HG02678 (cell line): Measurements from ENCODE around the gene CSNK1G1.
A peak's percentile ranks its signal among the peaks of the same experiment; 100 is the strongest.
"Not testable (repeated sequence)": the region's sequence is repeated elsewhere in the genome, so short reads cannot be mapped to it uniquely, and the experiment has no call there.

Experiments used
- ATAC-seq: cut with Tn5 transposase; IDR thresholded peaks from one replicate; pipeline ENCODE4 v1.9.1; 2021; ENCODE audit warnings: mild to moderate bottlenecking, moderate library complexity; ENCODE audit not compliant: unreplicated experiment

The CSNK1G1 gene

GRCh38 chr15:64288999-64289398 lies 67.0 kb downstream of the CSNK1G1 start:
- ATAC-seq = no peak

GRCh38 chr15:64288577-64288976 lies 67.4 kb downstream of the CSNK1G1 start:
- no peak for ATAC-seq

- no peak for ATAC-seq
These were observed 68.0 kb downstream of the CSNK1G1 start for GRCh38 chr15:64287953-64288352.

DNA sequence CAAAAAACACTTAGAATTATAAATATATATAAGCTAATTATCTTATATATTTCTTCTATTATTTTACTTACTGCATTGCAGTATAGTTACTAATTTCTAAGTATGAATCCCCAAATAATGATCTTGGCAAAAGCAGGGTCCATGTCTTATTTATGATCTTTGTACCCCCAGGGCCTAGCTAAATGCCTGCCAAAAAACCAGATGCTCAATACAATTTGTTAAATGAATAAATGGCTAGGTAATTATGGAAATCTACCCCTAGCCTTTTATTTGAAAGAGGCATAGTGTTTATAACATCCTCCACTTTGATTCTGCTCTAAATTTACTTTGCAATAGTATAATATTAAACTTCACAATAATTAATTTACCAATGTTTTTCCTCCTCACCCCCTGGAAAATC lies 69.5 kb downstream of the CSNK1G1 start:
- ATAC-seq = no peak

DNA sequence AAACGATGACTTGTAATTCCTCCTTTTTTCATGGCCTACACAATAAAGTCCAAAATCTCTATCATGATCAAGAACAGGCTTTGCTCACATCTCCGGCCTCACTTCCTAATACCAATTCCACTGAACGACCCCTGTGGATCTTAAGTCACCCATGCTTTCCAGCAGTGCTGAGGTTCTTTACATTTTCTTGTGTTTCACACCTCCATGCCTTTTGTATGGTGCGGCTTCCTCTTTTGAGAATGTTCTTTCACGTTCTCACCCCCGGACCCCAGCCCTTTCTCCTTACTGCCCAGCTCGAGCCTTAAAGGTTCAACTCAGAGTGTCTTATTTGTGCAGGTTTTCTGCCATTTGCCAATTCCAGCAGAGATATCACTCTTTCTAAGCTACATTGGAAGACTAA lies 70.1 kb downstream of the CSNK1G1 start:
- ATAC-seq = no peak

DNA sequence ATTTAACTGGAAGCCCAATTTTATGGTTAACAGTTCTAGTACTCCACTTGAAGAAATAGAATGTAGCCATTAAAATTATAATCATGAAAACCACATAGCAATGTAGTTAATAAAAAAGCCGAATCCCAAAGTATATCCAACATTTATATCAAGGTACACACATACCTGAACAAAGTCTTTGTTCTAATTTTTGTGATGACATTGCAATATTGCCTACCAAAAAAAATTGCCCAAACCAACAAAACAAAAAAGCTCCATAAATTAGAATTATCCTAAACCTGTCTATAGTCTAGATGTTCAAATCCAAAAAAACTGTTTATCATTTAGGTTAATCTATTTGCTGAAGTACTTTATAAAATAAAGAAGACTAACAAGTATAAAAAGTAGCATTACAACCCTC lies 70.8 kb downstream of the CSNK1G1 start:
- no peak for ATAC-seq

- no peak for ATAC-seq
These were observed 71.9 kb downstream of the CSNK1G1 start for GRCh38 chr15:64284042-64284441.

GRCh38 chr15:64282701-64283100 lies 73.3 kb downstream of the CSNK1G1 start:
- ATAC-seq = no peak

- ATAC-seq = no peak
These were observed 76.8 kb downstream of the CSNK1G1 start for GRCh38 chr15:64279131-64279530.

- no peak for ATAC-seq
These were observed 80.0 kb downstream of the CSNK1G1 start for GRCh38 chr15:64275934-64276333.

- no peak for ATAC-seq
These were observed 81.5 kb downstream of the CSNK1G1 start for GRCh38 chr15:64274341-64274950.

- ATAC-seq = no peak
These were observed 88.5 kb downstream of the CSNK1G1 start for GRCh38 chr15:64267331-64267973.

- not testable (repeated sequence) for ATAC-seq
These were observed 90.8 kb downstream of the CSNK1G1 start for GRCh38 chr15:64265188-64265587.

- ATAC-seq = no peak
These were observed 91.5 kb downstream of the CSNK1G1 start for GRCh38 chr15:64264502-64264901.

- ATAC-seq = no peak
These were observed 92.4 kb downstream of the CSNK1G1 start for GRCh38 chr15:64263567-64263966.

DNA sequence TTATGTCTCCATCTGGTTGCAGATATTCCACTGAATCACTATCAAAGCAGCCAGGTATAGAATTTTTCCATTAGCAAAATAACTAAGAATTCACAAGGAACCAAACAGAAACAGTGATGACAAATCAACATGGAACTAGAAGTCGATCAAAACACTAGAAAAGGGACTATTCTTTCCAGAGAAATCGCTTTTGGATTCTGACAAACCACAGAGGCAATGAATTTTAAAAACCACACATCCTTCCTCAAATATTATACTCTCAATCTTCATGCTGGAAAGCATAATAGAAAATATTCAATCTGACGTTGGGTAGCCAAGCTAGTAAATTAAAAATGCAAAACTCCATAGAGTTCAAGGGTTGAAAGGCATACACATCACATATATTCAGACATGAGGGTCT lies 99.9 kb downstream of the CSNK1G1 start:
- no peak for ATAC-seq

DNA sequence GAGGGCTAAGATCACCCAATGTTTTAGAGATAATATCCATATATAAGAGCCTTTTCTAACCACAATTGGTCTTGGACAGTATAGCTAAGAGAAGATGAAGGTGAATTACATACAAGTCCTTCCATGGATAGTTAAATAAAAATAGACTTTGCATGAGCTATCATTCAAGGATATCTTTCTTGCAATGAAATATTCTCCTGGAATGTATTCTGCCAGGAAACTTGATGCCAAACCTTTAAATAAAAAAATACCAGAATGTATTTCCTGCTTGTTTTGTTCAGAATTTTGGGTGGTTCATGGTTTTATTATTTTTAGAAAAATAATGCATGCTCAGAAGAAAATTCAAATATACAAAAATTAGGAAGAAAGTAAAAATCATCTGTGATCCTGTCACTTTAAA lies 104.3 kb downstream of the CSNK1G1 start:
- no peak for ATAC-seq

- no peak for ATAC-seq
These were observed 104.9 kb downstream of the CSNK1G1 start for GRCh38 chr15:64251121-64251520.

DNA sequence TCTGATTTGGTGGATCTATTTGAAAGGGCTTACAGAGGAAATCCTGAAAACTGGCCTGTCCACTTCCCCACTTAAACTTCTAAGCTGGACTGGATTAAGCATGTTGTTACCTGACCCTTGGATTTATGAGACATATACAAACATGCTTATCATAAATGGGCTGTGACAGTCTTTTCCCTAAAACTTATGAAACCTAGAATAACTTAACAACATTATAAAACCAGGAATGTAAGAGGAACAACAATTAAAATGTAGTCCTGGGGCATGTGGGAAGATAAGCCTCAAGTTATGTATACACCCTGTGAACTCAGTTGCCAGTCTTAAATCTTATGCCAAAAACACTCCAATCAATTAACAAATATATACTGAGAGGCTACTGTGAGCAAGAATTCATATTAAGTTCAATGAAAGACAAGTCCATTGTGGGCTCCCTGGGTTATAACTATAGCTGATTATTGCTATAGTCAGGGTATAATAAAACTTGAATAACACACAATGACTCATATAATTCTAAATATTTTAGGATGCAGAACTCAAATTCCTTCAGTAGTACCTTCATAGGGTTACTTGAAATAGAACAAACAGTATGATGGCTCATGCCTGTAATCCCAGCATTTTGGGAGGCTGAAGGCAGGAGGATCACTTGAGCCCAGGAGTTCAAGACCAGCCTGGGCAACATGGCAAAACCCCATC lies 105.9 kb downstream of the CSNK1G1 start:
- ATAC-seq = no peak

DNA sequence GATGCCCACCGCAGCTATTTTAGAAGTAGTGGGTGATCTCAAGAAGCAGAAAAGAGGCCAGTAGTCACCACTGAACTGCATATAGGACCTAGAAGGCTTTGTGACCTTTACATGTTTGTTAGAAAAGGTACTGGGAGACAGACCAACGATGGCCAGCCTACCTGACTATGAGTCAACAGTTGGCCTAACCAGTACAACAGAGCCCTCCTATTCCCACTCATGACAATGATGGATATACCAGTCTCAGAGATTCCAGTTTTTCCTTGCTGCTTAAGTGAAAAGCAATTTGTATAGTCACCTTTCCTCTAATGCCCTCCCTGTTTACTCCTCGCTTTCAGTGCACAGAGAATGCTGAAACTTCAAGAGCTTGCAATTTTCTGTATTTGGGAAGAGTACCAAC lies 106.6 kb downstream of the CSNK1G1 start:
- no peak for ATAC-seq

DNA sequence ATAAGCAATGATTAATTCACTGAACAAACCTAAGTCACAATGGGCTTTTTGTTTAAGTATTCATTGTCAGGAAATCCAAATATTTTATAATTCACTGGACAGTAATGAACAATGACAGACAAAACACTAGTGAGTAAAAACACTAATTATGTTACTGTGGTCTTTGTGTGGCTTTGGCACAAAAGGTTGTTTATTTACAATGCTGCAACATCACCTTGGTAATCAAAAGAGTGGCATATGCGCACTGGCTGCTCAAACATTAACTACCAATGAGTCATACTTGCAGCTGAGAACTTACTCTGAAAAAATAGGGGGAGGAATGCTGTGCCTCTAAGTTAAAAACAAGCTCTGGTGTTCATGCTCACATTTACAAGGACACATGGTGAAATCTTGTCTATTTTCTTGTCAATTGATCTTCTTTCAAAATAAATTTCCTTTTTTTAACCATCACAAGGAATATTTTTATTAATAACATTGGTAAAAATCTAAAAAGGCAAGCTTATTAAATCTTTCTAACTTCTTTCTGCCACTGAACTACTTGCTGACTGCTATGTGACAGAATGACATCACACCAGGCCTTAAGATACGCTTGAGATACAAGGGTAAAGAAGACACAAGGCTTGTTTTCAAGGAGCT lies 107.9 kb downstream of the CSNK1G1 start:
- peak; percentile 58 for ATAC-seq

DNA sequence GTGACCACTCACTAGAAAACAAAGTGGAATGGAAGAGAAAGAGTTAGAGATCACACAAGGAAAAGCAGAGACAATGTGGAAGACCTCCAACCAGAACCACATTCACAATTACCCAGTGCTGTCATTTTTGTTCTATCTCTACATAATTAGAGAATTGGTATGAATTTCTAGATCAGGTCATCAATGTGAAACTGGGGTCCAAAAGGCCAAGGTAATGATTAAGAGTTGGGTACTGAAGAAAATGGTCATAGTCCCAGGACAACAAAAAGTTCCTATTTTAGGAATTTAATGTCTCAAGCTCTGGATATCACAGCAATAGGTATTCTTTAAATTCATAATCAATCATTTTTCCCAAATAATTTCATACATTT lies 108.5 kb downstream of the CSNK1G1 start:
- no peak for ATAC-seq
